ENCODE measurements around the gene BROX.
"Not testable (repeated sequence)": the region's sequence is repeated elsewhere in the genome, so short reads cannot be mapped to it uniquely, and the experiment has no call there.

BROX gene

DNA sequence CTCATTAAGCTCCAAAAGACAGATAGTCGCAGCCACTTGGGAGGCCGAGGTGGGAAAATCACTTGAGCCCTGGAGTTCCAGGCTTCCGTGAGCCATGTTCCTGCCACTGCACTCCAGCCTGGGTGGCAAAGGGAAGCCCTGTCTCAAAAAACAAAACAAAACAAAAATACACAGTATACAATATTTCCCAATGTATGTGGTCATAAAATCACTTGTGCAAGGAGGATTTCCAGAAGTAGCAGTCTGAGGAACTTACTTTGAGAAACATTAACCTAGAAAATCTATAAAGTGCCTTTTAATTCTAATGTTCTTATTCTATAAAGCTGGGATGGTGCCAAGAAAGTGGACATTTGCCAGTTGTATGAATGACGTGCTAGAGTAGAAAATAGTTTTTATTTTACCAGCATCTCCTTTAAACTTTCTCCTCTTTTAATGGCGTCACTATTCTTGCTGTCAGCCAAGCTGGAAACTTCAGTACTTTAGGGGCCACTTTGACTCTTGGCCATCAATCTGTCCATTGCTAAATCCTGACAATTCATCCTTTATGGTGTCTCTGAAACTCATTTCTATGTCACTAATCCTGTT lies 47.2 kb downstream of the BROX start:
- DNase-seq (ENCODE audit: low read depth in 2 of 2) = no peak

GRCh38 chr1:222761083-222761482 lies 48.7 kb downstream of the BROX start:
- TF ChIP-seq, protein P1, sequence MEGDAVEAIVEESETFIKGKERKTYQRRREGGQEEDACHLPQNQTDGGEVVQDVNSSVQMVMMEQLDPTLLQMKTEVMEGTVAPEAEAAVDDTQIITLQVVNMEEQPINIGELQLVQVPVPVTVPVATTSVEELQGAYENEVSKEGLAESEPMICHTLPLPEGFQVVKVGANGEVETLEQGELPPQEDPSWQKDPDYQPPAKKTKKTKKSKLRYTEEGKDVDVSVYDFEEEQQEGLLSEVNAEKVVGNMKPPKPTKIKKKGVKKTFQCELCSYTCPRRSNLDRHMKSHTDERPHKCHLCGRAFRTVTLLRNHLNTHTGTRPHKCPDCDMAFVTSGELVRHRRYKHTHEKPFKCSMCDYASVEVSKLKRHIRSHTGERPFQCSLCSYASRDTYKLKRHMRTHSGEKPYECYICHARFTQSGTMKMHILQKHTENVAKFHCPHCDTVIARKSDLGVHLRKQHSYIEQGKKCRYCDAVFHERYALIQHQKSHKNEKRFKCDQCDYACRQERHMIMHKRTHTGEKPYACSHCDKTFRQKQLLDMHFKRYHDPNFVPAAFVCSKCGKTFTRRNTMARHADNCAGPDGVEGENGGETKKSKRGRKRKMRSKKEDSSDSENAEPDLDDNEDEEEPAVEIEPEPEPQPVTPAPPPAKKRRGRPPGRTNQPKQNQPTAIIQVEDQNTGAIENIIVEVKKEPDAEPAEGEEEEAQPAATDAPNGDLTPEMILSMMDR (IDR thresholded peaks at IDR 0.05; ENCODE audit: low read depth, low read length) = no peak

More for the DNA sequence above, 47.2 kb downstream of the BROX start:
- TF ChIP-seq, protein P1 (IDR thresholded peaks at IDR 0.05; ENCODE audit: low read depth, low read length) = no peak
- H3K4me3 ChIP-seq (replicated peaks in 1 of 2; ENCODE audit: low read depth in 2 of 2, low read length in 2 of 2) = no peak overlapping the region

DNA sequence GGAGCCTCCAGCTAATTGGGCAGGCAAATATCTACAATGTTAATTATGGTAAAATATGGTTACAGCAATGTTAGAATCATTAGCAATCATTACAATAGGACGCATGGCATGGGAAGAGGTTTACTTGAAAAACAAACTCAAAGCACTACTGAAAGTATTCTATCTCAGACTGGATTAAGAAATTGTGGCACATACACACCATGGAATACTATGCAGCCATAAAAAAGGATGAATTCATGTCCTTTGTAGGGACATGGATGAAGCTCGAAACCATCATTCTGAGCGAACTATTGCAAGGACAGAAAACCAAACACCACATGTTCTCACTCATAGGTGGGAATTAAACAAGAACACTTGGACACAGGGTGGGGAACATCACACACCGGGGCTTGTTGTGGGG lies 49.8 kb downstream of the BROX start:
- not testable (repeated sequence) for DNase-seq (ENCODE audit: low read depth in 2 of 2); H3K4me3 ChIP-seq (replicated peaks in 1 of 2; ENCODE audit: low read depth in 2 of 2, low read length in 2 of 2)

More at GRCh38 chr1:222761083-222761482, 48.7 kb downstream of the BROX start:
- no peak for DNase-seq (ENCODE audit: low read depth in 2 of 2)
- H3K4me3 ChIP-seq (replicated peaks in 1 of 2; ENCODE audit: low read depth in 2 of 2, low read length in 2 of 2) = no peak overlapping the region

DNA sequence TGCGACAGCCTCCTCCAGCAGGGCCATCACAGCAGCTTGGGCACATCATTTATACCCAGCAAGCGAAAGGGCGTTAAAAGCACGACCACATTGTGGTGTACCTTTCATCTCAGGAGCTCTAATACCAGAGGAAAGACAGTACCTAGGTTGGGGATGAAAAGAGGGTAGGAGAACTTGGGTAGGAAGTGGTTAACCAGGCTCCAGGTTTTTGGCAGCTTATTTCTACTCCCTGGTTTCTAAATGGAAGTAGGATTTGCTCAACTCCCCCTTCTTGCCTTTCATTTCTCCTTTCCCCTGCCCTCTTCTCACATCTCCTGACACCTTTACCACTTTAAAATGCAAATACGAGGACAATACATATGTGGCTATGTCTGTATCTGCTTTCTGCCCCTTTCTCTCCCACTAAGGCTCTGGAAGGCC lies 54.8 kb downstream of the BROX start:
- DNase-seq (ENCODE audit: low read depth in 2 of 2) = no peak
- TF ChIP-seq, protein P1 (IDR thresholded peaks at IDR 0.05; ENCODE audit: low read depth, low read length) = no peak
- no peak overlapping the region for H3K4me3 ChIP-seq (replicated peaks in 1 of 2; ENCODE audit: low read depth in 2 of 2, low read length in 2 of 2)

- DNase-seq (ENCODE audit: low read depth in 2 of 2) = no peak
- TF ChIP-seq, protein P1 (IDR thresholded peaks at IDR 0.05; ENCODE audit: low read depth, low read length) = no peak
Observed at GRCh38 chr1:222768592-222768991, 56.2 kb downstream of the BROX start.

GRCh38 chr1:222769181-222769580 lies 56.8 kb downstream of the BROX start:
- DNase-seq (ENCODE audit: low read depth in 2 of 2) = no peak
- no peak overlapping the region for H3K4me3 ChIP-seq (replicated peaks in 1 of 2; ENCODE audit: low read depth in 2 of 2, low read length in 2 of 2)
- TF ChIP-seq, protein P1 (IDR thresholded peaks at IDR 0.05; ENCODE audit: low read depth, low read length) = no peak

More at GRCh38 chr1:222768592-222768991, 56.2 kb downstream of the BROX start:
- H3K4me3 ChIP-seq (replicated peaks in 1 of 2; ENCODE audit: low read depth in 2 of 2, low read length in 2 of 2) = no peak overlapping the region

DNA sequence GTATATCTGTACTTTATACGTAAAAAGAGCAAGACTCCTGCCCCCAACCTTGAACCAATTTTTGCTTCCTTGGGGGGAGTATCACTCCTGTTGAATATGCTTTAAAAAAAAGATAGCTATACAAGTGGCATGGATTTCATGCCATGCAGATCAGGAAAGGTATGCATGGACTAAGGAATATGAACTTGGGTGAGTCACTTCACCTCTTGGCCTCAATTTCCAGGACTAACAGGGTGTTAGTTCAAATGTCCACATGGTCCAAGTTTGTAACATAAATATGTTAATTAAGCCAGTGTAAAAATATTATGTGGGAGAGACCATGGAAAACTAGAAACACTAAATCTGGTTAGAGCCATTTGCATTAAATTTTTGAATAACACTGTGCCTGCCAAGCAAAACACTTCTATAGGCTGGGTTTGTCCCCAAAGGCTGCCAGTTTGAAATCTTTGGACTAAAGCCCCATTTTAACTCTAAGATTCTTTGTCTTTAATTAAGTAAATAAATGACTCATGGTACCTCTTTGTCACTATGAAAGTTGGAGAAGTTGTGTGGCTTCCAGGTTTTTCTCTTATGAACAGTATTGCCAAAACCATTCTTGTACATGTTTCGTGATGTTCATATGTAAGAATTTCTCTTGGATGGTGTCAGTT lies 57.7 kb downstream of the BROX start:
- TF ChIP-seq, protein P1 (IDR thresholded peaks at IDR 0.05; ENCODE audit: low read depth, low read length) = no peak
- DNase-seq (ENCODE audit: low read depth in 2 of 2) = peak; percentile 31 to 60
- no peak overlapping the region for H3K4me3 ChIP-seq (replicated peaks in 1 of 2; ENCODE audit: low read depth in 2 of 2, low read length in 2 of 2)

Measured in cardiac fibroblast (primary cell).